NCI-H748 (cell line): ENCODE measurements around the gene GPHN.
"Not testable (repeated sequence)": the region's sequence is repeated elsewhere in the genome, so short reads cannot be mapped to it uniquely, and the experiment has no call there.

Experiments used
- DNase-seq: peaks from one replicate; lab custom pipeline; 2025; ENCODE audit not compliant: unreplicated experiment; lab: John Stamatoyannopoulos, UW

The GPHN gene

GRCh38 chr14:66758031-66758613 is 250.2 kb downstream of the GPHN start:
- no peak for DNase-seq

- no peak for DNase-seq
Measured at GRCh38 chr14:66772146-66772545, 264.2 kb downstream of the GPHN start.

- no peak for DNase-seq
Measured at GRCh38 chr14:66782853-66783252, 274.9 kb downstream of the GPHN start.

- no peak for DNase-seq
Measured at GRCh38 chr14:66790101-66790500, 282.2 kb downstream of the GPHN start.

- DNase-seq: no peak
Measured at GRCh38 chr14:66802962-66803361, 295.0 kb downstream of the GPHN start.

- no peak for DNase-seq
Measured at GRCh38 chr14:66804141-66804540, 296.2 kb downstream of the GPHN start.

- DNase-seq: no peak
Measured at GRCh38 chr14:66813636-66814035, 305.7 kb downstream of the GPHN start.

- no peak for DNase-seq
Measured at GRCh38 chr14:66815687-66816086, 307.7 kb downstream of the GPHN start.

GRCh38 chr14:66824251-66824650 is 316.3 kb downstream of the GPHN start:
- DNase-seq: no peak

- no peak for DNase-seq
Measured at GRCh38 chr14:66827182-66827581, 319.2 kb downstream of the GPHN start.

- no peak for DNase-seq
Measured at GRCh38 chr14:66831173-66831572, 323.2 kb downstream of the GPHN start.

- DNase-seq: no peak
Measured at GRCh38 chr14:66833816-66834215, 325.9 kb downstream of the GPHN start.

GRCh38 chr14:66837436-66837835 is 329.5 kb downstream of the GPHN start:
- not testable (repeated sequence) for DNase-seq

- no peak for DNase-seq
Measured at GRCh38 chr14:66842911-66843512, 335.1 kb downstream of the GPHN start.

- DNase-seq: no peak
Measured at GRCh38 chr14:66850258-66850888, 342.4 kb downstream of the GPHN start.

GRCh38 chr14:66853311-66853710 is 345.4 kb downstream of the GPHN start:
- no peak for DNase-seq

- DNase-seq: no peak
Measured at GRCh38 chr14:66857867-66858266, 349.9 kb downstream of the GPHN start.

- no peak for DNase-seq
Measured at GRCh38 chr14:66859063-66859671, 351.2 kb downstream of the GPHN start.

GRCh38 chr14:66881596-66881995 is 373.6 kb downstream of the GPHN start:
- no peak for DNase-seq

- peak; percentile 21 for DNase-seq
Measured at GRCh38 chr14:66884149-66884548, 376.2 kb downstream of the GPHN start.

- no peak for DNase-seq
Measured at GRCh38 chr14:66900719-66901118, 392.8 kb downstream of the GPHN start.

GRCh38 chr14:66910311-66910840 is 402.4 kb downstream of the GPHN start:
- no peak for DNase-seq
